ENCODE measurements around the gene TFEC.

TFEC gene

DNA sequence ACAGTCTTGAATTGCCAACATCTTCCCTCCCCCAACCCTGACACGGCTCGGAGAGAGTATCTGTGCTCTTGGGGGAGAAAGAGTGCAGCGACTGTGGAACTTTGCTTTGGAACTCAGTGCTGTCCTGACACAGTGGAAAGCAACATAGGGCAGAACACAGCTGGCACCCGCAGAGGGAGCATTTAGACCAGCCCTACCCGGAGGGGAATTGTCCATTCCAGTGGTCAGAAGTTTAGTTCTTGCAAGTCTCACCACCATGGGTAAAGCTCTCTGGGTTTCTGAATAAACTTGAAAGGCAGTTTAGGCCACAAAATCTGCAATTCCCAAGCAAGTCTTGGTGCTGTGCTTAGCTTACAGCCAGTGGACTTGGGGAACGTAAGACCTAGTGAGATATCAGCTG is 34.9 kb downstream of the TFEC start:
- H3K36me3 ChIP-seq (ENCODE audit: control insufficient read depth in 4 of 4, insufficient read depth in 4 of 4, low read length in 3 of 4), result peaks cover 0 to 20% (median 2%) of the 10 kb centered on the region in 4 experiments
- ChIA-PET POLR2A (interaction anchor here (0.6 kb wide), 1 partner anchor 881 kb away, joined by 3 read pairs; no protein-coding TSS in a partner anchor), CTCF (interaction anchor here (0.8 to 1.4 kb wide), 6 partner anchors 10 to 76 kb away, joined by 3 to 4 read pairs (median 3); no protein-coding TSS in a partner anchor)
- no peaks in the 10 kb centered on the region for H3K4me1 ChIP-seq (ENCODE audit: control extremely low read depth in 1 of 4, control insufficient read depth in 4 of 4, insufficient read depth in 4 of 4, low read length in 3 of 4)
- H3K27ac ChIP-seq (ENCODE audit: insufficient read depth in 1 of 2, low read depth in 1 of 2, low read length in 2 of 2, poor library complexity in 1 of 2, severe bottlenecking in 2 of 2), result no peak overlapping the region
- H3K4me3 ChIP-seq (ENCODE audit: control insufficient read depth in 1 of 7, extremely low read depth in 1 of 7, insufficient read depth in 4 of 7, low read depth in 2 of 7, low read length in 6 of 7), result no peak overlapping the region
- 98% methylated on average over 5 of the region's 6 CpGs for WGBS (ENCODE audit: insufficient coverage)
- no peak for DNase-seq
- no peaks in the 10 kb centered on the region for H3K27me3 ChIP-seq (replicated peaks in 2 of 5; ENCODE audit: control insufficient read depth in 4 of 5, insufficient read depth in 5 of 5, low read length in 4 of 5)
- H3K9me3 ChIP-seq (ENCODE audit: control extremely low read depth in 1 of 5, control insufficient read depth in 4 of 5, insufficient read depth in 2 of 5, low read depth in 1 of 5, low read length in 4 of 5), result peaks cover 0 to 17% (median 6%) of the 10 kb centered on the region in 5 experiments

DNA sequence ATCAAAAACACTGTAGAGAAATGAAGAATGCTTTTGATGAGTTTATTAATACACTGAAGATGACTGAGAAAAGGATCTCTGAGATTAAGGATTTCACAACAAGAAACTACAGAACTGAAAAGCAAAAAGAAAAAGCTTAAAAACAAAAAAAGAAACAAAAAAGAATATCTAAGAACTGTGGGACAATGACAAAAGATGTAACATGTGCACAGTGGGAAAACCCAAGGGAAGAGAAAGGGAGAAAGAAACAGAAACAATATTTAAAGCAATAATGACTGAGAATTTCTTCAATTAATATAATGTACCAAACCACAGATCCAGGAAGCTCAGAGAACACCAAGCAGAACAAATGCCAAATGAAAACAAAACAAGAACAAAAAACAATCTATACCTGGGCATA is 42.2 kb downstream of the TFEC start:
- peaks cover 0 to 5% (median 0%) of the 10 kb centered on the region in 5 experiments for H3K9me3 ChIP-seq (ENCODE audit: control extremely low read depth in 1 of 5, control insufficient read depth in 4 of 5, insufficient read depth in 2 of 5, low read depth in 1 of 5, low read length in 4 of 5)
- H3K36me3 ChIP-seq (ENCODE audit: control insufficient read depth in 4 of 4, insufficient read depth in 4 of 4, low read length in 3 of 4), result peaks cover 0 to 7% (median 2%) of the 10 kb centered on the region in 4 experiments
- H3K27me3 ChIP-seq (replicated peaks in 2 of 5; ENCODE audit: control insufficient read depth in 4 of 5, insufficient read depth in 5 of 5, low read length in 4 of 5), result no peaks in the 10 kb centered on the region
- H3K4me1 ChIP-seq (ENCODE audit: control extremely low read depth in 1 of 4, control insufficient read depth in 4 of 4, insufficient read depth in 4 of 4, low read length in 3 of 4), result peaks cover 4 to 18% (median 6%) of the 10 kb centered on the region in 4 experiments
- H3K4me3 ChIP-seq (ENCODE audit: control insufficient read depth in 1 of 7, extremely low read depth in 1 of 7, insufficient read depth in 4 of 7, low read depth in 2 of 7, low read length in 6 of 7), result no peak overlapping the region
- no peak for DNase-seq
- ChIA-PET POLR2A (no interaction called here), CTCF (no interaction called here)
- no peak overlapping the region for H3K27ac ChIP-seq (ENCODE audit: insufficient read depth in 1 of 2, low read depth in 1 of 2, low read length in 2 of 2, poor library complexity in 1 of 2, severe bottlenecking in 2 of 2)

DNA sequence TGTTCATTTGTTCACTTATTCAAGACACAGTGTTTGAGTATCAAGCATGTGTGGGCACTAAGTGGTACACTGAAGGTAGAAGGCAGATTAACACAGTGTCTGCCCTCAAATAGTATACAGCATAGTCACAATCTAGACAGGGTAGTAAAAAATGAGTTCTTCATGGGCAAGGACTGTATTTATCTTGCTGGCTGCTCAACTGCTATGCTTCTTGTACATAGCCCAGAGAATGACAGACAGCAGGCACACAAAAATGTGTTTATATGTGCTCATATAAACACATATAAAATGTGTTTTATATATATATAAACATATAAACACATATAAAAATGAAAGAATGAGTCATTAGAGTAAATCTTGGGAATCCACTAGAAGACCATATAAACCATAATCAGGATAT is 43.1 kb downstream of the TFEC start:
- H3K27me3 ChIP-seq (replicated peaks in 2 of 5; ENCODE audit: control insufficient read depth in 4 of 5, insufficient read depth in 5 of 5, low read length in 4 of 5), result no peaks in the 10 kb centered on the region
- peaks cover 0 to 5% (median 0%) of the 10 kb centered on the region in 5 experiments for H3K9me3 ChIP-seq (ENCODE audit: control extremely low read depth in 1 of 5, control insufficient read depth in 4 of 5, insufficient read depth in 2 of 5, low read depth in 1 of 5, low read length in 4 of 5)
- POLR2A ChIA-PET, result no interaction called here
- DNase-seq, result no peak
- peaks cover 4 to 18% (median 6%) of the 10 kb centered on the region in 4 experiments for H3K4me1 ChIP-seq (ENCODE audit: control extremely low read depth in 1 of 4, control insufficient read depth in 4 of 4, insufficient read depth in 4 of 4, low read length in 3 of 4)
- no peak overlapping the region for H3K4me3 ChIP-seq (ENCODE audit: control insufficient read depth in 1 of 7, extremely low read depth in 1 of 7, insufficient read depth in 4 of 7, low read depth in 2 of 7, low read length in 6 of 7)
- H3K36me3 ChIP-seq (ENCODE audit: control insufficient read depth in 4 of 4, insufficient read depth in 4 of 4, low read length in 3 of 4), result peaks cover 0 to 7% (median 4%) of the 10 kb centered on the region in 4 experiments
- no peak overlapping the region for H3K27ac ChIP-seq (ENCODE audit: insufficient read depth in 1 of 2, low read depth in 1 of 2, low read length in 2 of 2, poor library complexity in 1 of 2, severe bottlenecking in 2 of 2)
- CTCF ChIA-PET, result no interaction called here

DNA sequence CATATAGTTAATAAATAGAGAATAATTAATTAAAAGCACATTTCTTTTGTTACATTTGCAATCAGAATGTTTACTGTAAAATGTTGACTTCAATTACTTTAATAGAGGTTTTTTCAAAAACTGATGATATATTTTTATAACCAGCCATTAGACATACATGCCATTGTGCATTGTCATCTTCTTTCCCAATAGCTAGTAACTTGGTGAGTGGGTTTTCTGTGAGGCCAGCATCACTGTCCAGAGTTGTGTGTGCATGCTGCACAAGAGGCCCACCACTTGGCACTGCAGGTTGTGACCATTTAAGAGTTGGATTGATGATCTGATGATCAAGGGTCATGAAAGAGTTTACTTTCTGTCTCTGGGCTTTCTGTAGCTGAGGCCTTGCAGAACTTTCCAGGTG is 46.5 kb downstream of the TFEC start:
- peaks cover 2 to 20% (median 6%) of the 10 kb centered on the region in 4 experiments for H3K36me3 ChIP-seq (ENCODE audit: control insufficient read depth in 4 of 4, insufficient read depth in 4 of 4, low read length in 3 of 4)
- DNase-seq, result peak in 2 of 3 donors; percentile 14 to 39
- H3K27me3 ChIP-seq (replicated peaks in 2 of 5; ENCODE audit: control insufficient read depth in 4 of 5, insufficient read depth in 5 of 5, low read length in 4 of 5), result no peaks in the 10 kb centered on the region
- H3K4me3 ChIP-seq (ENCODE audit: control insufficient read depth in 1 of 7, extremely low read depth in 1 of 7, insufficient read depth in 4 of 7, low read depth in 2 of 7, low read length in 6 of 7), result no peak overlapping the region
- no peak overlapping the region for H3K27ac ChIP-seq (ENCODE audit: insufficient read depth in 1 of 2, low read depth in 1 of 2, low read length in 2 of 2, poor library complexity in 1 of 2, severe bottlenecking in 2 of 2)
- peaks cover 4 to 18% (median 6%) of the 10 kb centered on the region in 4 experiments for H3K4me1 ChIP-seq (ENCODE audit: control extremely low read depth in 1 of 4, control insufficient read depth in 4 of 4, insufficient read depth in 4 of 4, low read length in 3 of 4)
- ChIA-PET POLR2A (no interaction called here), CTCF (no interaction called here)
- H3K9me3 ChIP-seq (ENCODE audit: control extremely low read depth in 1 of 5, control insufficient read depth in 4 of 5, insufficient read depth in 2 of 5, low read depth in 1 of 5, low read length in 4 of 5), result no peaks in the 10 kb centered on the region

DNA sequence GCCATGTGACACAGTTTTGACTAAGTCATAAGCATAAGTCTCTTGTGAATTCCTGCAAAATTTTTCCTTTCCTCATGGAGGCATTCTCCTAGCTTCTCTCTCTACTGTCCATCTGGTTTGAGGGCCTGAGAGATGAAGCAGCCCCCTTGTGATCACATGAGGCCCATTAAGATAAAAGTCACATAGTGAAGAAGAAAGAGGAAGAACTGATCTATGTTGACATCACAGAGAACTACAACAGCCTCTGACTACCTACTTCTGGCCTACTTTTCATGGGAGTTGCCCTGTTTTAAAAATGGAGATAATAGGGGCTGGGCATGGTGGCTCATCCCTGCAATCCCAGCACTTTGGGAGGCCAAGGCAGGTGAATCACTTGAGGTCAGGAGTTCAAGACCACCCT is 50.4 kb downstream of the TFEC start:
- no peak overlapping the region for H3K27ac ChIP-seq (ENCODE audit: insufficient read depth in 1 of 2, low read depth in 1 of 2, low read length in 2 of 2, poor library complexity in 1 of 2, severe bottlenecking in 2 of 2)
- no peaks in the 10 kb centered on the region for H3K27me3 ChIP-seq (replicated peaks in 2 of 5; ENCODE audit: control insufficient read depth in 4 of 5, insufficient read depth in 5 of 5, low read length in 4 of 5)
- H3K4me3 ChIP-seq (ENCODE audit: control insufficient read depth in 1 of 7, extremely low read depth in 1 of 7, insufficient read depth in 4 of 7, low read depth in 2 of 7, low read length in 6 of 7), result no peak overlapping the region
- POLR2A ChIA-PET, result no interaction called here
- DNase-seq, result no peak
- peaks cover 2 to 10% (median 4%) of the 10 kb centered on the region in 4 experiments for H3K4me1 ChIP-seq (ENCODE audit: control extremely low read depth in 1 of 4, control insufficient read depth in 4 of 4, insufficient read depth in 4 of 4, low read length in 3 of 4)
- H3K36me3 ChIP-seq (ENCODE audit: control insufficient read depth in 4 of 4, insufficient read depth in 4 of 4, low read length in 3 of 4), result peaks cover 2 to 20% (median 7%) of the 10 kb centered on the region in 4 experiments
- CTCF ChIA-PET, result no interaction called here
- H3K9me3 ChIP-seq (ENCODE audit: control extremely low read depth in 1 of 5, control insufficient read depth in 4 of 5, insufficient read depth in 2 of 5, low read depth in 1 of 5, low read length in 4 of 5), result no peaks in the 10 kb centered on the region

DNA sequence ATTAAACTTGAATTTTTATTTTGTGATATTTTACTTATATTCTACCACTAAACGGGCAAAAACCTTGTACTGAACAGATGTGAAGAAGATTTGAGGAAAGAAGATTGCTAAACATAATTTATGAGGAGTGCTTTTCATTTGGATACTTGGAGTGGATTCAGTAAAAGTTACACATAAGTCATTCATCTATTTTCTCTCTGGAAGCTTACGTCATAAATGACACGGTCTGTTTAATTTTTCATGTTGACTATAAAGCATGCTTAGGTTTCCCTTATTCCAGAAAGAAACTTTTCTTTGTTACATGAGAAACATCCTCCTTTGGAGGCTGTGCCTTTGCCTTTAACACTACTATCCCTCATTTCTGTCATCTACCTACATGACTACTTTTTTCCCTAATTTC is 53.9 kb downstream of the TFEC start:
- ChIA-PET POLR2A (no interaction called here), CTCF (no interaction called here)
- Histone ChIP-seq H3K9me3 (ENCODE audit: control extremely low read depth in 1 of 5, control insufficient read depth in 4 of 5, insufficient read depth in 2 of 5, low read depth in 1 of 5, low read length in 4 of 5) (no peaks in the 10 kb centered on the region), H3K4me1 (ENCODE audit: control extremely low read depth in 1 of 4, control insufficient read depth in 4 of 4, insufficient read depth in 4 of 4, low read length in 3 of 4) (peaks cover 0 to 8% (median 3%) of the 10 kb centered on the region in 4 experiments), H3K27ac (ENCODE audit: insufficient read depth in 1 of 2, low read depth in 1 of 2, low read length in 2 of 2, poor library complexity in 1 of 2, severe bottlenecking in 2 of 2) (no peak overlapping the region), H3K4me3 (ENCODE audit: control insufficient read depth in 1 of 7, extremely low read depth in 1 of 7, insufficient read depth in 4 of 7, low read depth in 2 of 7, low read length in 6 of 7) (no peak overlapping the region), H3K27me3 (replicated peaks in 2 of 5; ENCODE audit: control insufficient read depth in 4 of 5, insufficient read depth in 5 of 5, low read length in 4 of 5) (no peaks in the 10 kb centered on the region), H3K36me3 (ENCODE audit: control insufficient read depth in 4 of 4, insufficient read depth in 4 of 4, low read length in 3 of 4) (peaks cover 0 to 17% (median 5%) of the 10 kb centered on the region in 4 experiments)
- 92% methylated on average over 2 of the region's 3 CpGs for WGBS (ENCODE audit: insufficient coverage)
- DNase-seq, result no peak

DNA sequence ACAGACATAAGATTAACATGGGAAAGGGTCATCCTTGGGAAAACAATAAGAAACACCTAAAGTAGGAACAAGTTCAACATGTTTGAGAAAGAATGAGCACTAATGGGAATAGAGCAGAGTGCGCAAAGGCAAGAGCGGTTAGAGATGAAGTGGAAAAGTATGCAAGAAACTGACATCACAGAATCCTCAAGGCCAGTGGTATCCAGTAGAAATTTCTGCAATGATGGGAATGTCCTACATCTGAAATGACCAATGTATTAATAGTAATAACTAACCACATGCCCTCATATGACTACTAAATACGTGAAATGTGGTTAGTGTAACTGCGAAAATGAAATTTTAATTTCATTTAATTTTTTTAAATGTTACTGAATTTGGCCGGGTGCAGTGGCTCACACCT is 54.8 kb downstream of the TFEC start:
- H3K4me1 ChIP-seq (ENCODE audit: control extremely low read depth in 1 of 4, control insufficient read depth in 4 of 4, insufficient read depth in 4 of 4, low read length in 3 of 4), result peaks cover 0 to 14% (median 5%) of the 10 kb centered on the region in 4 experiments
- H3K4me3 ChIP-seq (ENCODE audit: control insufficient read depth in 1 of 7, extremely low read depth in 1 of 7, insufficient read depth in 4 of 7, low read depth in 2 of 7, low read length in 6 of 7), result no peak overlapping the region
- no peaks in the 10 kb centered on the region for H3K9me3 ChIP-seq (ENCODE audit: control extremely low read depth in 1 of 5, control insufficient read depth in 4 of 5, insufficient read depth in 2 of 5, low read depth in 1 of 5, low read length in 4 of 5)
- POLR2A ChIA-PET, result no interaction called here
- no peak overlapping the region for H3K27ac ChIP-seq (ENCODE audit: insufficient read depth in 1 of 2, low read depth in 1 of 2, low read length in 2 of 2, poor library complexity in 1 of 2, severe bottlenecking in 2 of 2)
- CTCF ChIA-PET, result no interaction called here
- H3K27me3 ChIP-seq (replicated peaks in 2 of 5; ENCODE audit: control insufficient read depth in 4 of 5, insufficient read depth in 5 of 5, low read length in 4 of 5), result no peaks in the 10 kb centered on the region
- WGBS (ENCODE audit: insufficient coverage), result 78% methylated on average over 3 of the region's 5 CpGs
- no peak for DNase-seq
- H3K36me3 ChIP-seq (ENCODE audit: control insufficient read depth in 4 of 4, insufficient read depth in 4 of 4, low read length in 3 of 4), result peaks cover 0 to 11% (median 3%) of the 10 kb centered on the region in 4 experiments

Measured in common myeloid progenitor, CD34-positive (primary cell).